ENCODE measurements around the gene ST6GALNAC2. TPM values are rescaled to one million over a fixed set of nuclear protein-coding genes. Genes with fewer than 3 reads are reported as not detected.

The ST6GALNAC2 gene
- total and polyA plus RNA-seq, 2 experiments from 2014 or later = 0.31 TPM; not detected in 1

Small RNAs within 50 kb of the gene (small RNA-seq; reads per million reads assigned to genes)
- gene AC015802.2 (ENCODE audit: low replicate concordance) (not detected), gene SNORD1A (ENCODE audit: low replicate concordance) (not detected), gene SNORD1B (ENCODE audit: low replicate concordance) (86.2 reads per million, percentile 99 among the genes with 10 or more reads in this experiment)

Other genes with a start within 250 kb of the ST6GALNAC2 start
- 47.9 and 58.8 TPM in 2 replicates for gene PRPSAP1, start 231.9 kb downstream of the ST6GALNAC2 start, total RNA-seq (2014; rRNA removed; shearing (Covaris generic))
- 31.5 and 39.5 TPM in 2 replicates for gene PRPSAP1, start 231.9 kb downstream of the ST6GALNAC2 start, polyA plus RNA-seq (2016; fragmentation: Nextera tagmentation; extraction: Ambion mirVana)
- 3.2 and 7.4 TPM in 2 replicates for gene SPHK1, start 201.3 kb downstream of the ST6GALNAC2 start, total RNA-seq (2014; rRNA removed; shearing (Covaris generic))
- 0.63 and 1.3 TPM in 2 replicates for gene SPHK1, start 201.3 kb downstream of the ST6GALNAC2 start, polyA plus RNA-seq (2016; fragmentation: Nextera tagmentation; extraction: Ambion mirVana)
- 73.7 and 79.4 TPM in 2 replicates for gene UBE2O, start 132.7 kb downstream of the ST6GALNAC2 start, total RNA-seq (2014; rRNA removed; shearing (Covaris generic))
- gene UBE2O, start 132.7 kb downstream of the ST6GALNAC2 start, polyA plus RNA-seq (2016; fragmentation: Nextera tagmentation; extraction: Ambion mirVana) = 30.4 and 30.9 TPM in 2 replicates
- gene AANAT, start 118.3 kb downstream of the ST6GALNAC2 start, total RNA-seq (2014; rRNA removed; shearing (Covaris generic)) = 0.28 and 1.3 TPM in 2 replicates
- 0.73 and 1.0 TPM in 2 replicates for gene AANAT, start 118.3 kb downstream of the ST6GALNAC2 start, polyA plus RNA-seq (2016; fragmentation: Nextera tagmentation; extraction: Ambion mirVana)
- gene RHBDF2, start 84.4 kb downstream of the ST6GALNAC2 start, total RNA-seq (2014; rRNA removed; shearing (Covaris generic)) = 19.5 and 29.5 TPM in 2 replicates
- gene RHBDF2, start 84.4 kb downstream of the ST6GALNAC2 start, polyA plus RNA-seq (2016; fragmentation: Nextera tagmentation; extraction: Ambion mirVana) = 9.4 and 10.5 TPM in 2 replicates
- gene CYGB, start 48.2 kb downstream of the ST6GALNAC2 start, total RNA-seq (2014; rRNA removed; shearing (Covaris generic)) = 1.7 and 2.1 TPM in 2 replicates
- gene CYGB, start 48.2 kb downstream of the ST6GALNAC2 start, polyA plus RNA-seq (2016; fragmentation: Nextera tagmentation; extraction: Ambion mirVana) = 0.85 and 1.2 TPM in 2 replicates
- 0.38 and 0.50 TPM in 2 replicates for gene PRCD, start 45.8 kb downstream of the ST6GALNAC2 start, total RNA-seq (2014; rRNA removed; shearing (Covaris generic))
- 1.6 and 2.5 TPM in 2 replicates for gene PRCD, start 45.8 kb downstream of the ST6GALNAC2 start, polyA plus RNA-seq (2016; fragmentation: Nextera tagmentation; extraction: Ambion mirVana)
- not detected in 2 replicates for gene ST6GALNAC1, start 57.9 kb upstream of the ST6GALNAC2 start, total RNA-seq (2014; rRNA removed; shearing (Covaris generic))
- gene ST6GALNAC1, start 57.9 kb upstream of the ST6GALNAC2 start, polyA plus RNA-seq (2016; fragmentation: Nextera tagmentation; extraction: Ambion mirVana) = not detected in 2 replicates
- gene MXRA7, start 125.1 kb upstream of the ST6GALNAC2 start, total RNA-seq (2014; rRNA removed; shearing (Covaris generic)) = 29.2 and 46.6 TPM in 2 replicates
- gene MXRA7, start 125.1 kb upstream of the ST6GALNAC2 start, polyA plus RNA-seq (2016; fragmentation: Nextera tagmentation; extraction: Ambion mirVana) = 11.4 and 12.1 TPM in 2 replicates
- 11.3 and 12.8 TPM in 2 replicates for gene JMJD6, start 140.7 kb upstream of the ST6GALNAC2 start, total RNA-seq (2014; rRNA removed; shearing (Covaris generic))
- gene JMJD6, start 140.7 kb upstream of the ST6GALNAC2 start, polyA plus RNA-seq (2016; fragmentation: Nextera tagmentation; extraction: Ambion mirVana) = 11.4 and 12.7 TPM in 2 replicates
- gene METTL23, start 141.0 kb upstream of the ST6GALNAC2 start, total RNA-seq (2014; rRNA removed; shearing (Covaris generic)) = 41.6 and 43.2 TPM in 2 replicates
- 51.6 and 55.9 TPM in 2 replicates for gene METTL23, start 141.0 kb upstream of the ST6GALNAC2 start, polyA plus RNA-seq (2016; fragmentation: Nextera tagmentation; extraction: Ambion mirVana)
- gene SRSF2, start 151.5 kb upstream of the ST6GALNAC2 start, total RNA-seq (2014; rRNA removed; shearing (Covaris generic)) = 524 and 547 TPM in 2 replicates
- 305 and 317 TPM in 2 replicates for gene SRSF2, start 151.5 kb upstream of the ST6GALNAC2 start, polyA plus RNA-seq (2016; fragmentation: Nextera tagmentation; extraction: Ambion mirVana)
- 25.5 and 35.3 TPM in 2 replicates for gene MFSD11, start 152.3 kb upstream of the ST6GALNAC2 start, total RNA-seq (2014; rRNA removed; shearing (Covaris generic))
- gene MFSD11, start 152.3 kb upstream of the ST6GALNAC2 start, polyA plus RNA-seq (2016; fragmentation: Nextera tagmentation; extraction: Ambion mirVana) = 9.3 and 10.2 TPM in 2 replicates

Measured in GM23338 (cell line).